GM18505 (cell line): ENCODE measurements around the gene CFHR1.

ENCODE experiments used
- ATAC-seq: cut with Tn5 transposase; IDR thresholded peaks from one replicate; pipeline ENCODE4 v1.9.1; 2021; ENCODE audit not compliant: unreplicated experiment
- POLR2A ChIP-seq: IDR thresholded peaks from 4 replicates; pipeline ENCODE4 v1.6.1; 2011; ENCODE audit warnings: borderline replicate concordance; ENCODE audit not compliant: insufficient read depth, insufficient read length; ENCODE audit errors: extremely low read depth

The CFHR1 gene

GRCh38 chr1:196856053-196856452 lies 36.5 kb downstream of the CFHR1 start:
- TF ChIP-seq POLR2A, result no peak
- ATAC-seq, result no peak

GRCh38 chr1:196857188-196857587 lies 37.7 kb downstream of the CFHR1 start:
- no peak for TF ChIP-seq POLR2A
- no peak for ATAC-seq

- no peak for ATAC-seq
Measured at GRCh38 chr1:196858811-196859210, 39.3 kb downstream of the CFHR1 start.

GRCh38 chr1:196860323-196860884 lies 40.9 kb downstream of the CFHR1 start:
- TF ChIP-seq POLR2A, result no peak
- ATAC-seq, result no peak

More at GRCh38 chr1:196858811-196859210, 39.3 kb downstream of the CFHR1 start:
- TF ChIP-seq POLR2A, result no peak

- ATAC-seq, result no peak
- TF ChIP-seq POLR2A, result no peak
Measured at GRCh38 chr1:196861429-196861828, 41.9 kb downstream of the CFHR1 start.

- TF ChIP-seq POLR2A, result no peak
- ATAC-seq, result no peak
Measured at GRCh38 chr1:196866974-196867373, 47.4 kb downstream of the CFHR1 start.

GRCh38 chr1:196873385-196873784 lies 53.9 kb downstream of the CFHR1 start:
- no peak for ATAC-seq
- no peak for TF ChIP-seq POLR2A

GRCh38 chr1:196875935-196876334 lies 56.4 kb downstream of the CFHR1 start:
- TF ChIP-seq POLR2A, result no peak
- ATAC-seq, result no peak

- no peak for ATAC-seq
- no peak for TF ChIP-seq POLR2A
Measured at GRCh38 chr1:196877964-196878363, 58.4 kb downstream of the CFHR1 start.
